Skeletal muscle satellite cell (primary cell): ENCODE measurements around the gene STPG3.

Source experiments
- H3K27me3 ChIP-seq: 2 replicates; pipeline ENCODE4 v1.7.0; 2013; ENCODE audit warnings: low read length; ENCODE audit not compliant: control insufficient read depth, insufficient read depth
- H3K36me3 ChIP-seq: 2 replicates; pipeline ENCODE4 v1.7.0; 2013; ENCODE audit warnings: mild to moderate bottlenecking, control low read depth, low read length; ENCODE audit not compliant: insufficient read depth
- H3K4me1 ChIP-seq: 2 replicates; pipeline ENCODE4 v1.7.0; 2013; ENCODE audit warnings: low read length; ENCODE audit not compliant: control insufficient read depth, insufficient read depth
- H3K4me2 ChIP-seq: 2 replicates; pipeline ENCODE4 v1.7.0; 2013; ENCODE audit warnings: mild to moderate bottlenecking, low read length
- H3K4me3 ChIP-seq: 2 replicates; pipeline ENCODE4 v1.7.0; 2013; ENCODE audit warnings: low read length
- H3K9ac ChIP-seq: 2 replicates; pipeline ENCODE4 v1.7.0; 2013; ENCODE audit warnings: mild to moderate bottlenecking, low read depth, low read length, moderate library complexity
- H3K9me3 ChIP-seq: replicated peaks from 2 replicates; pipeline ENCODE4 v1.7.0; 2013; ENCODE audit warnings: mild to moderate bottlenecking, control low read depth, low read length

The STPG3 gene

DNA sequence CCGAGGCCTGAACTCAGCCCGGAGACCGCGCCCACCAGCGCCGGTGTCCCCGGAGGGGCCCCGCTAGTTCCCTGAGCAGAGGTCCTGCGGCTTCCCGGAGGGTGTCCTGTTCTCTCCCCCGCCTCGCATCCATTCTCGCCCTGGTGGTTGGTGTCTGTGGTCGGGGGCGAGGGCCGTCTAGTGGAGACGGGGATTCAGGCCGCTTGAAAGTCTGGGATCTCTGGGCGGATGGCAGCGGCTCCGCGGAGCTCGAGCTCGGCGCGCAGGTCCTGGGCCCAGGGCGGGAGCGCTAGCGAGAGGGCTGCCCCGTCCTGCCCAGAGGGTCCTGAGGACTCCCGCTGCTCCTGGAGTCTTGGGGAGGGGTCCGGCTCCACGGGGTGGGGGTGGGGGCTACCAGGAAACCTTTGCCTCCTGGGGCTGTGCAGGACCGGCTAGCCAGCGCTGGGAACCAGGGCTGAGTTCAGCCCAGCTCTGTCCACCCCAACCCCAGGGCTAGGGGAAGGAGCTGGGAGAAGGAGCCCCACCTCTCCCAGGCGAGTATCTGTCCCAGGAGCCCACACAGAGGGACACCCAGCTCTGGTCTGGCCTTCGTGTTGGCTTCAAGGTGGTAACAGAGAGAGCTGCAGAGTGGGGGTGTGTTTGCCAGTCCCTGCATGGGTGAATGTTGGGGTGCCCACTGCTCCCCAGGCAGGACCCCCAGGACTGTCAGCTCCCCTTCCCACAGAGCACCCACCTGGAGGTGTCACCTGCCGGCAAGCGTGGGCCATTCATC is 30.4 kb downstream of the STPG3 start:
- no peak overlapping the region for H3K9ac ChIP-seq
- peak overlapping the region; percentile 72 for H3K4me2 ChIP-seq
- H3K9me3 ChIP-seq = no peaks in the 10 kb centered on the region
- no peaks in the 10 kb centered on the region for H3K27me3 ChIP-seq
- peaks cover 45% of the 10 kb centered on the region for H3K4me1 ChIP-seq
- peak overlapping the region; percentile 26 for H3K4me3 ChIP-seq
- H3K36me3 ChIP-seq = peaks cover 26% of the 10 kb centered on the region

DNA sequence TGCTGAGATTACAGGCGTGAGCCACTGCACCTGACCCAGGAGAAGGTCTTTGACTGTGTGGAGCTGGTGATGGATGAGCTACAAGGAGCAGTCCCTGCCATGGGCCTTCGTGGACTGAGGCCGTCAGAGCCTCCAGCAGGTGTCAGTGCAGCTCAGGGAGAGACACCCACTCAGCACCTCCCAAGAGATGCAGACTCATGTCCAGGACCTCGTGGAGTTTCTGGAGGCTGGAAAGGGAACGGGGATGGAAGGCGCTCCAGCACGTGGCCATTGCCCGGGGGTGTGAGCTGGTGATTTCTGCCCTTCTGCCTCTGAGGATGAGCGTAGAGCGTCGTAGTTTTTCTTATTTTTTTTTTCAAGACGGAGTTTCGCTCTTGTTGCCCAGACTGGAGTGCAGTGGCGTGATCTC is 35.9 kb downstream of the STPG3 start:
- Histone ChIP-seq H3K9ac (no peak overlapping the region), H3K27me3 (no peaks in the 10 kb centered on the region), H3K4me2 (no peak overlapping the region), H3K4me1 (peaks cover 4% of the 10 kb centered on the region), H3K36me3 (peaks cover 5% of the 10 kb centered on the region), H3K9me3 (no peaks in the 10 kb centered on the region), H3K4me3 (no peak overlapping the region)

DNA sequence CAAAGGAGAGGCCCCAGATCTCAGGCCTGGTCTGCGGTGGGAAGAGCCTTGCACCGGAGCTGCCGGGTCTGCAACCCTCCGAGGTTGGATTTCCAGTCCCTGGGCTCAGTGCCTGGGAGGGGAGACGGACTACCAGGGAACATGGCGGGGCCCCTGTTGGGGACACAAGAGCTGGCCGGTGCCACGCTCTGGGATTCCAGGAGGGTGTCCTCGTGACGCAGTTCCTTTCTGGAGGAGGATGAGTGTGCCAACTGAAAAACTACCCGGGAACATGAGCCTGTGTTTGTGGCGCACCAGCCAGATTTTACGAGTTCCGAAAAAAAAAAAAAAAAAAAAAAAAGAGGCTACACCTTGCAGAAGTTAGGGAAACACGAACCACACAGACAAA is 42.0 kb downstream of the STPG3 start:
- Histone ChIP-seq H3K4me1 (peaks cover 4% of the 10 kb centered on the region), H3K4me2 (no peak overlapping the region), H3K9ac (no peak overlapping the region), H3K27me3 (peaks cover 40% of the 10 kb centered on the region), H3K9me3 (no peaks in the 10 kb centered on the region), H3K4me3 (no peak overlapping the region), H3K36me3 (no peaks in the 10 kb centered on the region)

DNA sequence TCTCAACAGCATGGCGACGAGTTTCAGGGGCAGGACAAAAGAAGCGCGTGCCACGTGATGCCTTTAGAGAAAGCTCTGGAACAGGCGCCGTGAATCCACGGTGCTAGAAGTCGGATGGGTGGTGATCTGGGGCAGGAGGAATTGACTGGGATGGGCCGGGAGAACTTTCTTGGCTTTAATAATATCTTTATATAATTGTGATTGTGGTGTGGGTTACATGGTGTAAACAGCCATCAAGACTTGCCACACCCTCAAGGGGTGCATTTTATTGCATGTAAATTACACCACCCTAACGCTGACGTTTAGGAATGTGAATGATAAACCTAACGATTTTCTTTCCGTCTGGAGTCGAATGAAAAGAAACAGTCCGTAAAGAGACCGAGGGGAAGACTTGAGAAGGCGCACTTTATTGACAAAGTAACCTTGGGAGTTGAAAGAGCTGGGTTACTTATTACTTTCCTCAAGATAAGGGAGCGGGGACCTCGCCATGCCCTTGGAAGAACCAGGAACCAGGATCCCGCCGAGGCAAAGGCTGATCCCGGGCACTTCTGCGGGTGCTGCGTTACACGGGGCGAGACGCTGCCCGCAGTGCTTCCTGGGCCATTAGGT is 42.5 kb downstream of the STPG3 start:
- peaks cover 45% of the 10 kb centered on the region for H3K27me3 ChIP-seq

DNA sequence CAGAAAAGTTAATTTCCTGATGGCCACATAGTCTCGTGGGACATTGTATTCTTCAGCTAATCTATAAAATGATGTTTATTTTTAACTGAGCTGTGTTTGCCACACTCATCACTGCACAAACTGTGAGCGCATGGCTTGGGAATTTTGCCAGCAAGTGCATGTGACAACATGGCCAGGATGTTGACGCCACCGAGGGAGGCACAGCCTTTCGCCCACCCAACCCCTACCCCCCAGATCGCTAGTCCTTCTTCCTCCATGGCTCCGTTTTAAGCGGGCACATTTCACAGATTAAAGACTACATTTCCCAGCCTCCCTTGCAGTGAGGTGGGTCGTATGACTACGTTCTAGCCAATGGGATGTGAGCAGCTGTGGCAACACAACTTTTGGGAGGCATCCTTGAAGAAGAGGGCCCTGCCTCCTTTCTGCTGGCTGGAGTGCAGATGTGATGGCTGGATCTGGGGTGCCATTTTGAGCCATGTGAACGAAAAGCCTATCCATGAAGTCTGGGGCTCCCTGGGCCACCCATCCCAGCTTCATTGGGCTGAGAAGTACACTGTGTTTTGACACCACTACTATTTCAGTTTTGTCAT is 43.1 kb downstream of the STPG3 start:
- H3K9me3 ChIP-seq = no peaks in the 10 kb centered on the region
- H3K9ac ChIP-seq = no peak overlapping the region
- H3K27me3 ChIP-seq = peaks cover 51% of the 10 kb centered on the region
- no peak overlapping the region for H3K4me2 ChIP-seq
- H3K4me1 ChIP-seq = peaks cover 4% of the 10 kb centered on the region
- no peak overlapping the region for H3K4me3 ChIP-seq
- no peaks in the 10 kb centered on the region for H3K36me3 ChIP-seq

More for the DNA sequence above, 42.5 kb downstream of the STPG3 start:
- Histone ChIP-seq H3K9me3 (no peaks in the 10 kb centered on the region), H3K36me3 (no peaks in the 10 kb centered on the region), H3K4me2 (no peak overlapping the region), H3K4me3 (no peak overlapping the region), H3K4me1 (peaks cover 4% of the 10 kb centered on the region), H3K9ac (no peak overlapping the region)

DNA sequence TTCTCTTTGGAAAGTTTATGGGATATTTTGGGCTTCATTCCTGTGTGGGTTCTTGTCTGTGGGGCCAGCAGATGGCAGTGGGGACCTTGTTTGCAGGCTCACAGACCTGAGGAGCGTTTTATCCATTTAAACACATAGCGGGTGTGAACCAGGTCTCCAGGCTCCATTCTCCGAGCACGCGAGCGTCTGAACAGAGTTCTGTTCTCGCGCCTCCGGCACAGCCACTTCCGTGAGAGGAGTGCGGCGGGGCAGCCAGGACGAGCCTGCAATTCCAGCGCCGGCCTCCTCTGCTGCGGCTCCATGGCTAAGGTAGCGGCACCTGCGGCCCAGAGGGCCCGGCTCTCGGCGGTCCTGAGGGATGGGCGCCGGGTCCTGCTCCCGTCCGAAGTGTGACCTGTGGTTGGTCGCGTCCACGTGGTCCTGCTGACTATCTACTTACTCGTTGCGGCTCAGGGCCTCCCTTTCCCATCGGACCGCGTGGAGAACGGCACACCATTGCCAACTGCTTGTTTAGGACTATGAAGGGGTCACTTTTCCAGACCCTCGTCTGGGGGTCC is 43.7 kb downstream of the STPG3 start:
- Histone ChIP-seq H3K27me3 (peaks cover 56% of the 10 kb centered on the region), H3K9me3 (no peaks in the 10 kb centered on the region), H3K4me2 (peak overlapping the region; percentile 67), H3K36me3 (no peaks in the 10 kb centered on the region), H3K4me1 (peaks cover 4% of the 10 kb centered on the region), H3K4me3 (peak overlapping the region; percentile 28), H3K9ac (no peak overlapping the region)

DNA sequence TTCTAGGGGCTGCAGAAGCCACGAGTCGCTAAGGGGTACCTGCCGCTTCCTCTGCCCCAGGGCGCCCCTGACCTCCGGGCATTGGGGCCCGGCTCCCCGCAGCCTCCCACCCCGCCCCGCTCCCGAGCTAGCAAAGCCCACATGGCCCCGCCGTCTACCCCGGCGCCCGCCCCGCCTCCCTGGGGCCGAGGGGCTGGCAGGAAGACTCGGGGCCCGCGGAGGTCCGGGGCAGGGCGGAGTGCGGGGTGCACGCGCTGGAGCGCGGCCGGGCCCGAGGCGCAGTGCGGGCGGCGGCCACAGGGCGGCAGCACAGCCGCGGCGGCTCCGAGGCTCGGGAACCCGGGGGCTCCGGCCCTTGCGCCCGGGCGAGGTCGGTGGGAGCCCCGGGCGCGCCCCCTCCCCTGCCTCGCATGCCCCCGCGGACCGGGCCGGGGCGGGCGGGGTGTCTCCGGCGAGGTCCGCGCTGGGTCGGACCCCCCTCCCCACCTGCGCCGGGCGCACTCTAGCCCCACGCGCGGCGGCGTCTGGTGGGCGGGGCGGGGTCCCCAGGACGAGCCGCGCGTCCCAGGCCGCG is 44.2 kb downstream of the STPG3 start:
- Histone ChIP-seq H3K9me3 (no peaks in the 10 kb centered on the region), H3K9ac (no peak overlapping the region), H3K4me3 (peak overlapping the region; percentile 42), H3K36me3 (no peaks in the 10 kb centered on the region), H3K4me1 (peaks cover 4% of the 10 kb centered on the region), H3K4me2 (peak overlapping the region; percentile 67), H3K27me3 (peaks cover 62% of the 10 kb centered on the region)

DNA sequence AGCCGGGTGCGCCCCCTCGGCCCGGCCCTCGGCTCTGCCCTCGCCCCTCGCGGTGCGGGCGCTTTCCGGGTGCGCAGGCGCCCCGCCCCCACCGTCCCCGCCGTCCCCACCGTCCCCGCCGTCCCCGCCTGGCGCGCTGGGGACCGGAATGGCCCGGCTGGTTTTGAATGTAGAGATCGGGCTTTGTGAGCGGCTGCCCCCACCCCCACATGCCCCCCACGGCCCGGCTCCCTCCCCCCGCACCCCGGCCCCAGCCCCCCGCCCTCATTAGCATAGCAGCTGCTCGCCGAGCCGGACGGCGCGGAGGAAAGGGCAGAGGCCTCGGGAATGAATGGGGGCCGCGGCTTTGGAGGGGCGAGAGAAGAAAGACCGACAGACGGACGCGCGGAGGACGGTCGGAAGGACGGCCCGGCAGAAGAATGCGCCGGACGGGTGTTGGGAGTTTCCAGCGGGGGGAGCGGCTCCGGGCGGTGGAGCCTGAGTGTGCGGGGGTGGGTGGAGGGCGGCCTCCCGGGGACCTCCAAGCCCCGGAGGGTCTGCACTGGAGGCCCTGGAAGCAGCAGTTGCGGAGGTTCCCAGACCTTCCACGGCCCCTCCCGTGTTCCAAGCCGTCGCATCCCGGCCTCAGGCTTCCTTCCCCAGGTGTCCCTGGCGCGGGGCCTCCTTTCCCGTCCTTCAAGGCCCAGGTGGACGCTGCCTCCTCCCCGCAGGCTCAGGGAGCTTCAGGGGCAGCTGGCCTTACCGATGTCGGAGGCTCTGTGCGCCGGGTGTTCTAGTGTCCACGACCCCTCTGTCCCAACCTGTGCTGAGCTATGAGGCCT is 45.0 kb downstream of the STPG3 start:
- Histone ChIP-seq H3K36me3 (no peaks in the 10 kb centered on the region), H3K9me3 (no peaks in the 10 kb centered on the region), H3K4me2 (peak overlapping the region; percentile 67), H3K4me3 (no peak overlapping the region), H3K9ac (no peak overlapping the region), H3K4me1 (peaks cover 9% of the 10 kb centered on the region), H3K27me3 (peaks cover 68% of the 10 kb centered on the region)

DNA sequence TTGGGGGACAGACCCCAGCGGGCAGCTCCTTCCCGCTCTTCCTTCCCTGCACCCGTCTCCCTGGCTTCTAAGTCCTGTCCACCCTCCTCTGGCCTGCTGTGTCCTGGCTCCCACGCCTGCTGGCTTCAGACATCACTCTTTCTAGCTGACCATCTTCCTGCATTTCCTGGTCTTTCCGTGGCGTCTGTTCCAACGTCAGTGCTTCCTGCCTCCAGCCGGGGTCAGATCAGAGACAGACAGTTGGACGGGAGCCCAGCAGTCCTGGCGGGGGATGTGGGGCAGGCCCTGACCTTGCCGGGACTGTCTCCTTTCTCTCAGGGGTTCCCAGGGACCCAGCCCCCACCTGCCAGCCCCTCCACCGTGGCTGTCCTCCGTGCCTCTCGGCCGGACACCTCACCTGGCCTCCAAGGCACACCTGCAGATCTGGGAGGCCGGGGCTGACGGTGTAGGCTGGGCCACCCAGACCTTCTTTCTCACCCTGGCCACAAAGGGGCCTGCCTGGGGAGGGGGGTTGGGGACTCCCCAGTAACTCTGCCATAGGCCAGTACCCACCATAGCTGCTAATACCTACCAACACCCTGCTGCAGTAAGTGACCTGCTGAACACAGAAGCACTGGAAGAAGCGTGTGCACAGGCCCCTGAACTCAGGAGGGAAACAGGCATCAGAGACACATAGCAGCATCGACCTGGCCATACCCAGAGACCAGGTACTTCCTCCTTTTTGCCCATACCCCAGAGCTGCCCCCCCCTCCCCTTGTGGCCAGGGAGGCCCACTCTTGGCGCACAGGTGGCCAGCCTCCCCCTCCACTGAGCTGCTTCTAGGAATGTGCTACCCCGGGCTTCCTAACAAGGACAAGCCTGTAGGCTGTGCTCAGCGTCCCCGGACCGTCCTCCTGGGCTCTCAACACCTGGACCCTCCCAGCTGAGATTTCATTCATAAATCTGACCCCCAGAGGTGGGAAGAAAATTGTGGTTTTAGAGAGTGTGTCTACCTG is 45.9 kb downstream of the STPG3 start:
- H3K4me1 ChIP-seq = peaks cover 15% of the 10 kb centered on the region
- H3K9ac ChIP-seq = no peak overlapping the region
- H3K4me3 ChIP-seq = no peak overlapping the region
- no peak overlapping the region for H3K4me2 ChIP-seq
- no peaks in the 10 kb centered on the region for H3K9me3 ChIP-seq
- no peaks in the 10 kb centered on the region for H3K36me3 ChIP-seq
- peaks cover 72% of the 10 kb centered on the region for H3K27me3 ChIP-seq

DNA sequence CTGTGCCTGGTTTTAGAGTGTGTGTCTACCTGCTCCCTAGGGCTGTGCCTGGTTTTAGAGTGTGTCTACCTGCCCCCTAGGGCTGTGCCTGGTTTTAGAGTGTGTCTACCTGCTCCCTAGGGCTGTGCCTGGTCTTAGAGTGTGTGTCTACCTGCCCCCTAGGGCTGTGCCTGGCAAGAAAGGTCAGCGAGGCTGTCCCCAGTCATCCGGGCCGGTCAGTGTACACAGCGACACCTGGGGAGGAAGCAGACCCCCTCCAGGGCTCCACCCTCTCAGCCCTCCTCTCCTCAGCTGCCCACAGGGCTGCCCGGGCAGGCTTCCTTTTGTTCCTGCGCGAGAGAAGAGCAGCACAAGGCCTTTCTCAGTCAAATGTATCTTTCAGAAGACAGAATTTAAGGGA is 46.9 kb downstream of the STPG3 start:
- H3K4me3 ChIP-seq = no peak overlapping the region
- H3K9me3 ChIP-seq = no peaks in the 10 kb centered on the region
- peaks cover 70% of the 10 kb centered on the region for H3K27me3 ChIP-seq
- peaks cover 15% of the 10 kb centered on the region for H3K4me1 ChIP-seq
- no peak overlapping the region for H3K9ac ChIP-seq
- no peak overlapping the region for H3K4me2 ChIP-seq
- no peaks in the 10 kb centered on the region for H3K36me3 ChIP-seq
